WERI-Rb-1 (cell line): ENCODE measurements around the gene OSMR.

ENCODE experiments used
- DNase-seq: peaks from one replicate; pipeline ENCODE4 v3.0.0-alpha.2; 2020
- H3K27ac ChIP-seq: fragments of 250-450 bp; sonication (Bioruptor Pico); 2 replicates; pipeline ENCODE4 v1.5.1; 2020; ENCODE audit warnings: mild to moderate bottlenecking, moderate library complexity
- H3K27me3 ChIP-seq: fragments of 250-450 bp; sonication (Bioruptor Pico); 2 replicates; pipeline ENCODE4 v1.5.1; 2021; ENCODE audit warnings: mild to moderate bottlenecking, low read depth, moderate library complexity; ENCODE audit not compliant: insufficient read depth, severe bottlenecking
- H3K36me3 ChIP-seq: fragments of 250-450 bp; sonication (Bioruptor Pico); 2 replicates; pipeline ENCODE4 v1.5.1; 2020; ENCODE audit warnings: mild to moderate bottlenecking, moderate library complexity
- H3K4me3 ChIP-seq: 2 replicates; pipeline ENCODE4 v1.5.1; 2011; ENCODE audit warnings: low read depth, mild to moderate bottlenecking, control low read depth, low read length
- H3K9me3 ChIP-seq: fragments of 250-450 bp; sonication (Bioruptor Pico); 2 replicates; pipeline ENCODE4 v1.5.1; 2021; ENCODE audit warnings: mild to moderate bottlenecking, moderate library complexity; ENCODE audit not compliant: severe bottlenecking
- CTCF ChIP-seq: IDR thresholded peaks from 2 replicates; pipeline ENCODE4 v1.5.1; 2011; ENCODE audit warnings: low read depth, mild to moderate bottlenecking, control low read depth, inconsistent platforms, low read length

OSMR gene

GRCh38 chr5:38871058-38871605, 25.3 kb downstream of the OSMR start:
- H3K9me3 ChIP-seq: no peaks in the 10 kb centered on the region
- TF ChIP-seq CTCF: no peak
- DNase-seq: no peak
- no peak overlapping the region for H3K27ac ChIP-seq
- H3K36me3 ChIP-seq: no peaks in the 10 kb centered on the region
- no peak overlapping the region for H3K4me3 ChIP-seq
- no peaks in the 10 kb centered on the region for H3K27me3 ChIP-seq

- no peak overlapping the region for H3K27ac ChIP-seq
- H3K4me3 ChIP-seq: no peak overlapping the region
- no peaks in the 10 kb centered on the region for H3K27me3 ChIP-seq
- no peaks in the 10 kb centered on the region for H3K9me3 ChIP-seq
- no peak for TF ChIP-seq CTCF
- DNase-seq: no peak
- no peaks in the 10 kb centered on the region for H3K36me3 ChIP-seq
Measured at GRCh38 chr5:38871790-38872551, 26.2 kb downstream of the OSMR start.

- Histone ChIP-seq H3K9me3 (no peaks in the 10 kb centered on the region), H3K27me3 (no peaks in the 10 kb centered on the region), H3K4me3 (no peak overlapping the region), H3K27ac (no peak overlapping the region), H3K36me3 (no peaks in the 10 kb centered on the region)
- DNase-seq: no peak
- no peak for TF ChIP-seq CTCF
Measured at GRCh38 chr5:38872826-38873225, 27.0 kb downstream of the OSMR start.

GRCh38 chr5:38874948-38875456, 29.2 kb downstream of the OSMR start:
- no peak for DNase-seq
- no peak overlapping the region for H3K4me3 ChIP-seq

GRCh38 chr5:38878391-38879077, 32.7 kb downstream of the OSMR start:
- Histone ChIP-seq H3K4me3 (no peak overlapping the region), H3K27me3 (no peaks in the 10 kb centered on the region), H3K27ac (no peak overlapping the region), H3K36me3 (no peaks in the 10 kb centered on the region), H3K9me3 (no peaks in the 10 kb centered on the region)
- no peak for DNase-seq
- no peak for TF ChIP-seq CTCF

More at GRCh38 chr5:38874948-38875456, 29.2 kb downstream of the OSMR start:
- Histone ChIP-seq H3K36me3 (no peaks in the 10 kb centered on the region), H3K27ac (no peak overlapping the region), H3K9me3 (no peaks in the 10 kb centered on the region), H3K27me3 (no peaks in the 10 kb centered on the region)
- TF ChIP-seq CTCF: no peak
